ENCODE measurements around the gene LGALS7.

DNA sequence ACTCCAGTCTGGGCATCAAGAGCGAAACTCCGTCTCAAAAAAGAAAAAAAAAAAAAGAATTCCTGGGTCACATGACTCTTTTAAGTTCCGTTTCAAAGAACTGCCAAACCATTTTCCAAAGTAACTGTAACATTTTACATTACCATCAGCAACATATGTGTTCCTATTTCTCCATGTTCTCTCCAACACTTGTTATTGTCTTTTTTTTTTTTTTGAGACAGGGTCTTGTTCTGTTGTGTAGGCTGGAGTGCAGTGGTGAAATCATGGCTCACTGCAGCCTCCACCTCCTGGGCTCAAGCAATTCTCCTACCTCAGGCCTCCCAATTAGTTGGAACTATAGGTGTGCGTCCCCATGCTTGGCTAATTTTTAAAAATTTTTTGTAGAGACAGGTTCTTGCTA lies 22.2 kb upstream of the LGALS7 start:
- TF ChIP-seq, protein P1, sequence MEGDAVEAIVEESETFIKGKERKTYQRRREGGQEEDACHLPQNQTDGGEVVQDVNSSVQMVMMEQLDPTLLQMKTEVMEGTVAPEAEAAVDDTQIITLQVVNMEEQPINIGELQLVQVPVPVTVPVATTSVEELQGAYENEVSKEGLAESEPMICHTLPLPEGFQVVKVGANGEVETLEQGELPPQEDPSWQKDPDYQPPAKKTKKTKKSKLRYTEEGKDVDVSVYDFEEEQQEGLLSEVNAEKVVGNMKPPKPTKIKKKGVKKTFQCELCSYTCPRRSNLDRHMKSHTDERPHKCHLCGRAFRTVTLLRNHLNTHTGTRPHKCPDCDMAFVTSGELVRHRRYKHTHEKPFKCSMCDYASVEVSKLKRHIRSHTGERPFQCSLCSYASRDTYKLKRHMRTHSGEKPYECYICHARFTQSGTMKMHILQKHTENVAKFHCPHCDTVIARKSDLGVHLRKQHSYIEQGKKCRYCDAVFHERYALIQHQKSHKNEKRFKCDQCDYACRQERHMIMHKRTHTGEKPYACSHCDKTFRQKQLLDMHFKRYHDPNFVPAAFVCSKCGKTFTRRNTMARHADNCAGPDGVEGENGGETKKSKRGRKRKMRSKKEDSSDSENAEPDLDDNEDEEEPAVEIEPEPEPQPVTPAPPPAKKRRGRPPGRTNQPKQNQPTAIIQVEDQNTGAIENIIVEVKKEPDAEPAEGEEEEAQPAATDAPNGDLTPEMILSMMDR (IDR thresholded peaks at IDR 0.05; ENCODE audit: insufficient read depth, low read depth, low read length) = no peak
- no peak for TF ChIP-seq EZH2 (IDR thresholded peaks at IDR 0.05; ENCODE audit: insufficient read depth, low read length)

Measured in astrocyte (in vitro differentiated cells and primary cell).